HG03108 (cell line): Measurements from ENCODE around the gene ZSWIM7.

Experiments
- ATAC-seq: cut with Tn5 transposase; IDR thresholded peaks from one replicate; pipeline ENCODE4 v1.9.1; 2021; ENCODE audit warnings: moderate library complexity; ENCODE audit not compliant: unreplicated experiment

The ZSWIM7 gene

DNA sequence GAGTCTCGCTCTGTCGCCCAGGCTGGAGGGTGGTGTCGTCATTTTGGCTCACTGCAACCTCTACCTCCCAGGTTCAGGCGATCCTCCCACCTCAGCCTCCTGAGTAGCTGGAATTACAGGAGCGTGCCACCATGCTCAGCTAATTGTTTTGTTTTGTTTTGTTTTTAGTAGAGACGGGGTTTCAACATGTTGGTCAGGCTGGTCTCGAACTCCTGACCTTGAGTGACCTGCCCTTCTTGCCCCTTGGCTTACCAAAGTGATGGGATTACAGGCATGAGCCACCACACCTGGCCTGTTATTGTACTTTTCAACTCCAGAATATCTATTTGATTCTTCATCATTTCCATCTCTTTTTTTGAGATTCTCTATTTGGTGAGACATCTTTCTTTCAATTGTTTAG is 63.6 kb downstream of the ZSWIM7 start:
- no peak for ATAC-seq

DNA sequence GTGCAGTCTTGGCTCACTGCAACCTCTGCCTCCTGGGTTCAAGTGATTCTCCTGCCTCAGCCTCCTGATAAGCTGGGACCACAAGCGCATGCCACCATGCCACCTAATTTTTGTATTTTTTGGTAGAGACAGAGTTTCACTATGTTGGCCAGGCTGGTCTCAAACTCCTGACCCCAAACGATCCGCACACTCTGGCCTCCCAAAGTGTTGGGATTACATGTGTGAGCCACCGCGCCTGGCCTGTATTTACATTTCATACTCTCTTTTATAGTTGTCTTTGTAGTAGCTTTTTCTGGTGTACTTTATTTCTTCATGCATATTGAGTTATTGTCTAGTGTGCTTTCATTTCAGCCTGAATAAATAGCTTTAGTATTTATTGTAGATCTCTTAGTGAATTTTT is 64.6 kb downstream of the ZSWIM7 start:
- no peak for ATAC-seq

DNA sequence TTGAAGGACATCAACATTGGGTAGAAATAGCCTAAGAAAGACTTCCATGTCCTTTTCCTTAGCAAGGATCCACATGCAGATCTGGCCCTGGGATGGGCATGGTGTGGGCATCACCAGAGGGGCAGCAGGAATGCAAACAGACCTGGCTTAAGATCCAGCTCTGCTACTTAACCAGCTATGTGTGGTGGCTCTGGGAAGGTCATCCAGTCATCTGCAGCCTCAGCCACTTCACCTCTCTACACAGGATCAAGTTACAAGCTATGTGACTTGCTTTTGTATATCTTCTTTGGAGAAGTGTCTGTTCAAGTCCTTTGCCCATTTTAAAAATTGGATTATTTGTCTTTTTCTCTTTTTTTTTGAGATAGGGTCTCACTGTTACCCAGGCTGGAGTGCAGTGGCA is 68.1 kb downstream of the ZSWIM7 start:
- ATAC-seq: no peak

DNA sequence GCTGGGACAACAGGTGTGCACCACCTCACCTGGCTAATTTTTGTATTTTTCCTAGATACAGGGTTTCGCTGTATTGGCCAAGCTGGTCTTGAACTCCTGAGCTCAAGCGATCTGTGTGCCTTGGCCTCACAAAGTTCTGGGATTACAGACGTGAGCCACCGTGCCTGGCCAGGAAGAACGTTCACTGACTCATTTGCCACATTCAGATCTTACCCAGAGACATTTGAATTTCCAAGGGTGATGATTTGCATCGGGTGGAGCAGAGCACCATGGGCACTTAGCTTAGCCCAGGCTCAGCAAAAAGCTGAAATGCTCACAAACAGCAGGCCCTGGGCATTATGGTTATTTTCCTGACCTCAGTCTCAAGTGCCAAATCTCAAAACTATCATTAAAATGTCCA is 69.1 kb downstream of the ZSWIM7 start:
- no peak for ATAC-seq

DNA sequence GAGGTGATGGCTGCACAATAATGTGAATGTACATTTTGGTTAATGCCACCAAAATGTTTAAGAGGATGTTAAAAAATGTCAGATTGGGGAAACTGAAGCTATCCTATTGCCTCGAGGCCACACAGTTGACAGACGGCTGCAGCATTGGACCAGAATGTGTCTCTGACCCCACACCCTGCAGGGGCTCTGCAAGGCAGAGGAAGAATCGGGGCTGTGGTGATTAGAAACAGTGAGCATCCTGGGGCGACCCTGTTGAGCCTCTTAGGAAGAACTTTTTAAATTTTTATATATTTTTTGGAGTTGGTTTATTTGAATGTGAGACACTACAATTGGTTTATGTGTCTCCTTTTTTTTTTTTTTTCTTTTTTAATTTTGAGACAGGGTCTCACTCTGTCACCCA is 69.6 kb downstream of the ZSWIM7 start:
- no peak for ATAC-seq

DNA sequence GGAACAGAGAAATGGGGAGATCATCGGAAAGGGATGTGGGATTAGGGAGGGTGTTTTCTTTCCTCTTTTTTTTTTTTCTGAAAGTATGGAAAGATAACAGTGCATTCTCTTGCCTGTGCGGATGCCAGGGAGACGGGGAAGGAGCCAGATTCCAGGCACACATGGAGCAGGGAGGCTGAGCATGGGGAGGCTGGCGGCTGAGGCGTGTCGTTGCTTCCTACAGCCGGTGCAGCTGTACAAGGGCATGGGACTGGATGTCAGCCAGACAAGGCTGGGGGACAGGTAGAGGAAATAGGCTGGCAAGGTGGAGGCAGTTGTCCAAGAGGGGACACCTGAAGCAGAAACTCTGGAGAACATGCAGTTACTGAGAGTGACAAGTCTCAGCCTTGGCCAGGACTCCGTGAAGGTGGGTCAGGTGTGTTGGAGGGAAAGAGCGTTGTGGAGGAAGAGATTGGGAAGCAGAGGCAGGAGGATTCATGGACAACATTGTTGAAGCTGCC is 71.2 kb downstream of the ZSWIM7 start:
- ATAC-seq: no peak
